ENCODE results near the gene MTFR2. TPM values are rescaled to one million over a fixed set of nuclear protein-coding genes. Genes with fewer than 3 reads are reported as not detected.
A peak's percentile ranks its signal among the peaks of the same experiment; 100 is the strongest.

The MTFR2 gene
- total RNA-seq, 1 experiment from 2014 or later, result 18.5 TPM

- peak overlapping the region; percentile 98 for H3K27ac Mint-ChIP-seq (ENCODE audit: unreplicated experiment)
- DNase-seq, result no peak
- ChIA-PET CTCF (interaction anchor here (1.0 kb wide), 1 partner anchor 68 kb away, joined by 3 read pairs; no protein-coding TSS in a partner anchor), POLR2A (interaction anchor here (4.7 kb wide), 1 partner anchor 40 kb away, joined by 64 read pairs; the partner anchor contains the start of gene BCLAF1)
- Histone ChIP-seq H3K4me3 (ENCODE audit: low read depth, low read length) (peak overlapping the region; percentile 71), H3K27me3 (replicated peaks; ENCODE audit: control insufficient read depth, insufficient read depth, low read length) (no peaks in the 10 kb centered on the region), H3K9me3 (no peaks in the 10 kb centered on the region), H3K4me1 (peaks cover 9% of the 10 kb centered on the region; the same call in 1 of the 2 replicates), H3K36me3 (ENCODE audit: control insufficient read depth, insufficient read depth, low read length) (no peaks in the 10 kb centered on the region)
- H3K9me3 Mint-ChIP-seq (ENCODE audit: unreplicated experiment), result no peaks in the 10 kb centered on the region
- H3K36me3 Mint-ChIP-seq (ENCODE audit: insufficient read depth, unreplicated experiment), result peaks cover 54% of the 10 kb centered on the region
- no TSS peak for BruUV-seq (replicated peaks)
- intact Hi-C loops (cut with micrococcal nuclease; ENCODE audit: unreplicated experiment), result no loop called here
- peaks cover 23% of the 10 kb centered on the region for H3K4me1 Mint-ChIP-seq (ENCODE audit: low read depth, unreplicated experiment)
- TF ChIP-seq, protein P1, sequence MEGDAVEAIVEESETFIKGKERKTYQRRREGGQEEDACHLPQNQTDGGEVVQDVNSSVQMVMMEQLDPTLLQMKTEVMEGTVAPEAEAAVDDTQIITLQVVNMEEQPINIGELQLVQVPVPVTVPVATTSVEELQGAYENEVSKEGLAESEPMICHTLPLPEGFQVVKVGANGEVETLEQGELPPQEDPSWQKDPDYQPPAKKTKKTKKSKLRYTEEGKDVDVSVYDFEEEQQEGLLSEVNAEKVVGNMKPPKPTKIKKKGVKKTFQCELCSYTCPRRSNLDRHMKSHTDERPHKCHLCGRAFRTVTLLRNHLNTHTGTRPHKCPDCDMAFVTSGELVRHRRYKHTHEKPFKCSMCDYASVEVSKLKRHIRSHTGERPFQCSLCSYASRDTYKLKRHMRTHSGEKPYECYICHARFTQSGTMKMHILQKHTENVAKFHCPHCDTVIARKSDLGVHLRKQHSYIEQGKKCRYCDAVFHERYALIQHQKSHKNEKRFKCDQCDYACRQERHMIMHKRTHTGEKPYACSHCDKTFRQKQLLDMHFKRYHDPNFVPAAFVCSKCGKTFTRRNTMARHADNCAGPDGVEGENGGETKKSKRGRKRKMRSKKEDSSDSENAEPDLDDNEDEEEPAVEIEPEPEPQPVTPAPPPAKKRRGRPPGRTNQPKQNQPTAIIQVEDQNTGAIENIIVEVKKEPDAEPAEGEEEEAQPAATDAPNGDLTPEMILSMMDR (IDR thresholded peaks at IDR 0.05; ENCODE audit: insufficient read depth in 1 of 2, low read depth in 1 of 2, low read length in 1 of 2, severe bottlenecking in 1 of 2, unreplicated experiment in 1 of 2), result no peak
- peak overlapping the region; percentile 97 for H3K4me3 Mint-ChIP-seq (ENCODE audit: unreplicated experiment)
- no peaks in the 10 kb centered on the region for H3K27me3 Mint-ChIP-seq (ENCODE audit: insufficient read depth, unreplicated experiment)
Observed at GRCh38 chr6:136249336-136249735, 775 bp downstream of the MTFR2 start.

DNA sequence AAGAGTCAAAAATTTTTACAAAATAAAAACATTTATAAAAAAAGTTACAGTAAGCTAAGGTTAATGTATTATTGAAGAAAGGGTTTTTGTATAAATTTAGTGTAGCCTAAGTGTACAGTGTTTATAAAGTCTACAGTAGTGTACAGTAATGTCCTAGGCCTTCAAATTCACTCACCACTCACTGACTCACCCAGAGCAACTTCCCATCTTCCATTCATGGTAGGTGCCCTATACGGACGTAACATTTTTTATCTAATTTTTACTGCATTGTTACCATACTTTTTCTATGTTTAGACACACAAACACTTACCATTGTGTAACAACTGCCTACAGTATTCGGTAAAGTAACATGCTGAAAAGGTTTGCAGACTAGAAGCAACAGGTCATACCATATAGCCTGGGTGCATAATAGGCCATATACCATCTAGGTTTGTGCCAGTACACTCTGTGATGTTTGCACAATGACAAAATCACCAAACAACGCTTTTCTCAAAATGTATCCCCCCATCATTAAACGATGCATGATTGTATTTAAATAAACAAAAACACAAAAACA is 6.0 kb downstream of the MTFR2 start:
- CTCF ChIA-PET, result no interaction called here
- no peaks in the 10 kb centered on the region for H3K9me3 ChIP-seq
- peaks cover 46% of the 10 kb centered on the region for H3K36me3 Mint-ChIP-seq (ENCODE audit: insufficient read depth, unreplicated experiment)
- POLR2A ChIA-PET, result no interaction called here
- intact Hi-C loops (cut with micrococcal nuclease; ENCODE audit: unreplicated experiment), result no loop called here
- no peak overlapping the region for H3K4me3 Mint-ChIP-seq (ENCODE audit: unreplicated experiment)
- H3K27ac Mint-ChIP-seq (ENCODE audit: unreplicated experiment), result no peak overlapping the region
- H3K27me3 Mint-ChIP-seq (ENCODE audit: insufficient read depth, unreplicated experiment), result no peaks in the 10 kb centered on the region
- no peak for DNase-seq
- BruUV-seq (replicated peaks), result no TSS peak
- H3K36me3 ChIP-seq (ENCODE audit: control insufficient read depth, insufficient read depth, low read length), result no peaks in the 10 kb centered on the region
- H3K4me1 ChIP-seq, result no peaks in the 10 kb centered on the region
- H3K4me1 Mint-ChIP-seq (ENCODE audit: low read depth, unreplicated experiment), result peaks cover 7% of the 10 kb centered on the region
- H3K9me3 Mint-ChIP-seq (ENCODE audit: unreplicated experiment), result no peaks in the 10 kb centered on the region
- no peaks in the 10 kb centered on the region for H3K27me3 ChIP-seq (replicated peaks; ENCODE audit: control insufficient read depth, insufficient read depth, low read length)
- TF ChIP-seq, protein P1 (IDR thresholded peaks at IDR 0.05; ENCODE audit: insufficient read depth in 1 of 2, low read depth in 1 of 2, low read length in 1 of 2, severe bottlenecking in 1 of 2, unreplicated experiment in 1 of 2), result no peak
- no peak overlapping the region for H3K4me3 ChIP-seq (ENCODE audit: low read depth, low read length)

GRCh38 chr6:136236466-136237293 is 13.4 kb downstream of the MTFR2 start:
- Mint-ChIP-seq H3K27ac (ENCODE audit: unreplicated experiment) (no peak overlapping the region), H3K36me3 (ENCODE audit: insufficient read depth, unreplicated experiment) (peaks cover 32% of the 10 kb centered on the region), H3K27me3 (ENCODE audit: insufficient read depth, unreplicated experiment) (no peaks in the 10 kb centered on the region), H3K9me3 (ENCODE audit: unreplicated experiment) (no peaks in the 10 kb centered on the region), H3K4me3 (ENCODE audit: unreplicated experiment) (no peak overlapping the region), H3K4me1 (ENCODE audit: low read depth, unreplicated experiment) (peaks cover 6% of the 10 kb centered on the region)
- Histone ChIP-seq H3K27me3 (replicated peaks; ENCODE audit: control insufficient read depth, insufficient read depth, low read length) (no peaks in the 10 kb centered on the region), H3K4me3 (ENCODE audit: low read depth, low read length) (no peak overlapping the region), H3K36me3 (ENCODE audit: control insufficient read depth, insufficient read depth, low read length) (no peaks in the 10 kb centered on the region), H3K4me1 (no peaks in the 10 kb centered on the region), H3K9me3 (no peaks in the 10 kb centered on the region)
- BruUV-seq (replicated peaks), result no TSS peak
- CTCF ChIA-PET, result no interaction called here
- no peak for DNase-seq
- intact Hi-C loops (cut with micrococcal nuclease; ENCODE audit: unreplicated experiment), result no loop called here
- POLR2A ChIA-PET, result interaction anchor here (1.2 kb wide), 1 partner anchor 14 kb away, joined by 5 read pairs; the partner anchor contains the start of gene MTFR2
- TF ChIP-seq, protein P1 (IDR thresholded peaks at IDR 0.05; ENCODE audit: insufficient read depth in 1 of 2, low read depth in 1 of 2, low read length in 1 of 2, severe bottlenecking in 1 of 2, unreplicated experiment in 1 of 2), result no peak
